GM23338 (cell line): ENCODE measurements around the gene CD93. TPM values are rescaled to one million over a fixed set of nuclear protein-coding genes. Genes with fewer than 3 reads are reported as not detected.

Experiments
- ATAC-seq: fragments of 200-7000 bp; cut with Tn5 transposase; 3 replicates; pipeline ENCODE4 v1.9.1; 2020
- DNase-seq: peaks from one replicate; pipeline ENCODE4 v3.0.0-alpha.2; 2015; ENCODE audit warnings: low spot score
- H2AFZ ChIP-seq: fragments of 200-600 bp; sonication (generic); 2 replicates; pipeline ENCODE4 v1.8.0; 2016; ENCODE audit warnings: antibody characterized with exemption, mild to moderate bottlenecking, moderate library complexity
- H3F3A ChIP-seq: fragments of 200-600 bp; sonication (generic); replicated peaks from 2 replicates; pipeline ENCODE4 v1.8.0; 2017; ENCODE audit warnings: antibody characterized with exemption, mixed run types, low read depth
- H3K27ac ChIP-seq: fragments of 200-600 bp; sonication (generic); 2 replicates; pipeline ENCODE4 v1.6.1; 2016; ENCODE audit warnings: low read depth
- H3K27me3 ChIP-seq: fragments of 200-600 bp; sonication (generic); 2 replicates; pipeline ENCODE4 v1.8.0; 2016; ENCODE audit warnings: mild to moderate bottlenecking, mixed run types, moderate library complexity; ENCODE audit not compliant: insufficient read depth
- H3K36me3 ChIP-seq: fragments of 200-600 bp; sonication (generic); 2 replicates; pipeline ENCODE4 v1.8.0; 2016; ENCODE audit warnings: mild to moderate bottlenecking; ENCODE audit not compliant: insufficient read depth
- H3K4me1 ChIP-seq: fragments of 200-600 bp; sonication (generic); 2 replicates; pipeline ENCODE4 v1.8.0; 2016; ENCODE audit warnings: mild to moderate bottlenecking, moderate library complexity; ENCODE audit not compliant: insufficient read depth
- H3K4me2 ChIP-seq: fragments of 200-600 bp; sonication (generic); 2 replicates; pipeline ENCODE4 v1.7.1; 2017; ENCODE audit warnings: mixed run types
- H3K4me3 ChIP-seq: fragments of 200-600 bp; sonication (generic); 2 replicates; pipeline ENCODE4 v1.6.1; 2016; ENCODE audit warnings: mixed run types
- H3K79me2 ChIP-seq: fragments of 200-600 bp; sonication (generic); replicated peaks from 2 replicates; pipeline ENCODE4 v1.8.0; 2017; ENCODE audit warnings: mild to moderate bottlenecking; ENCODE audit not compliant: insufficient read depth
- H3K9me2 ChIP-seq: fragments of 200-600 bp; sonication (generic); 2 replicates; pipeline ENCODE4 v1.8.0; 2017; ENCODE audit not compliant: insufficient read depth
- H4K20me1 ChIP-seq: fragments of 200-600 bp; sonication (generic); replicated peaks from 2 replicates; pipeline ENCODE4 v1.8.0; 2017; ENCODE audit warnings: mild to moderate bottlenecking; ENCODE audit not compliant: insufficient read depth
- H3K27ac Mint-ChIP-seq: 2 replicates; pipeline ENCODE4 v1.8.0; 2020; ENCODE audit warnings: inconsistent platforms, mild to moderate bottlenecking, moderate library complexity, mixed read lengths
- H3K27me3 Mint-ChIP-seq: 3 replicates; pipeline ENCODE4 v1.8.0; 2022; ENCODE audit warnings: low read depth, mild to moderate bottlenecking, moderate library complexity, mixed read lengths, inconsistent platforms; ENCODE audit not compliant: insufficient read depth, poor library complexity
- H3K36me3 Mint-ChIP-seq: 3 replicates; pipeline ENCODE4 v1.8.0; 2021; ENCODE audit warnings: low read depth, mild to moderate bottlenecking, inconsistent platforms, moderate library complexity, mixed read lengths
- H3K4me1 Mint-ChIP-seq: 3 replicates; pipeline ENCODE4 v1.8.0; 2020; ENCODE audit warnings: mild to moderate bottlenecking, inconsistent platforms, mixed read lengths
- H3K4me3 Mint-ChIP-seq: 3 replicates; pipeline ENCODE4 v1.8.0; 2021; ENCODE audit warnings: moderate library complexity, mild to moderate bottlenecking, inconsistent platforms, mixed read lengths
- H3K9me3 Mint-ChIP-seq: 3 replicates; pipeline ENCODE4 v1.8.0; 2020; ENCODE audit warnings: moderate library complexity, mild to moderate bottlenecking, inconsistent platforms, mixed read lengths
- CREB1 ChIP-seq: fragments of 250-450 bp; sonication (Bioruptor Pico); IDR thresholded peaks from 2 replicates; pipeline ENCODE4 v1.5.0; 2020; ENCODE audit warnings: low read depth, mild to moderate bottlenecking, moderate library complexity
- CTCF ChIP-seq, 2 experiments: fragments of 200-600 bp in 1 of 2; sonication (generic) in 1 of 2; conservative IDR thresholded peaks; 2 replicates each; pipeline versions ENCODE4 v1.5.1 to v1.6.1; 2016 to 2017; ENCODE audit warnings: antibody characterized with exemption in 2 of 2, low read depth in 2 of 2, mild to moderate bottlenecking in 2 of 2, moderate library complexity in 1 of 2
- ETS1 ChIP-seq: IDR thresholded peaks from 2 replicates; pipeline ENCODE4 v1.6.1; 2016; ENCODE audit warnings: antibody characterized with exemption
- EZH2 ChIP-seq: fragments of 200-600 bp; sonication (generic); IDR thresholded peaks from one replicate; pipeline ENCODE4 v1.8.0; 2017; ENCODE audit warnings: antibody characterized with exemption, mild to moderate bottlenecking, low read depth; ENCODE audit not compliant: unreplicated experiment
- EZH2phosphoT487 ChIP-seq: fragments of 200-600 bp; sonication (generic); IDR thresholded peaks from one replicate; pipeline ENCODE4 v1.8.1; 2018; ENCODE audit warnings: antibody characterized with exemption; ENCODE audit not compliant: unreplicated experiment
- JUNB ChIP-seq: IDR thresholded peaks from one replicate; pipeline ENCODE4 v1.6.1; 2016; ENCODE audit warnings: antibody characterized with exemption; ENCODE audit not compliant: unreplicated experiment
- NANOG ChIP-seq: IDR thresholded peaks from 2 replicates; pipeline ENCODE4 v1.6.1; 2016; ENCODE audit warnings: antibody characterized with exemption, borderline replicate concordance
- POLR2AphosphoS5 ChIP-seq: IDR thresholded peaks from 2 replicates; pipeline ENCODE4 v1.6.1; 2016; ENCODE audit warnings: antibody characterized with exemption, low read depth
- REST ChIP-seq: IDR thresholded peaks from one replicate; pipeline ENCODE4 v1.6.1; 2018; ENCODE audit warnings: antibody characterized with exemption; ENCODE audit not compliant: unreplicated experiment
- STAT1 ChIP-seq: IDR thresholded peaks from one replicate; pipeline ENCODE4 v1.6.1; 2016; ENCODE audit warnings: antibody characterized with exemption; ENCODE audit not compliant: unreplicated experiment
- ZNF114 ChIP-seq: fragments of 250-450 bp; sonication (Bioruptor Pico); IDR thresholded peaks from 2 replicates; pipeline ENCODE4 v1.5.0; 2020; ENCODE audit warnings: mild to moderate bottlenecking, moderate library complexity
- ZNF331 ChIP-seq: fragments of 250-450 bp; sonication (Bioruptor Pico); IDR thresholded peaks from 2 replicates; pipeline ENCODE4 v1.5.0; 2020; ENCODE audit warnings: low read depth, mild to moderate bottlenecking, moderate library complexity
- ZNF462 ChIP-seq: fragments of 250-450 bp; sonication (Bioruptor Pico); IDR thresholded peaks from 2 replicates; pipeline ENCODE4 v1.5.0; 2020; ENCODE audit warnings: mild to moderate bottlenecking, moderate library complexity
- polyA plus RNA-seq: library from polyadenylated mRNA; unstranded; fragments of >200 nt; fragmentation: Nextera tagmentation; extraction: Ambion mirVana; gene quantifications from 2 replicates; pipeline ENCODE4 v1.2.1, GENCODE V29; 2016
- total RNA-seq: library from RNA; depleted of rRNA; stranded (reverse); fragments of >200 nt; shearing (Covaris generic); gene quantifications from 2 replicates; pipeline ENCODE4 v1.2.3, GENCODE V29; 2014

Gene CD93
- total and polyA plus RNA-seq, 2 experiments from 2014 or later, result 0.03 TPM; not detected in 1

GRCh38 chr20:23092861-23093495, 6.9 kb upstream of the CD93 start:
- no peaks in the 10 kb centered on the region for H3K79me2 ChIP-seq
- TF ChIP-seq STAT1 (no peak), ETS1 (no peak), JUNB (no peak), EZH2 (no peak), ZNF331 (CRISPR knock-in tag) (no peak), EZH2phosphoT487 (no peak), REST (no peak), ZNF462 (CRISPR knock-in tag) (no peak), ZNF114 (CRISPR knock-in tag) (no peak), CTCF (conservative IDR thresholded peaks at IDR 0.05; ENCODE audit: low read depth in 2 of 2) (no peak), POLR2AphosphoS5 (no peak), NANOG (no peak), CREB1 (no peak)
- H3K36me3 ChIP-seq, result no peaks in the 10 kb centered on the region
- H3K4me2 ChIP-seq, result no peak overlapping the region
- Mint-ChIP-seq H3K27ac (no peak overlapping the region), H3K27me3 (no peaks in the 10 kb centered on the region), H3K9me3 (no peaks in the 10 kb centered on the region), H3K4me3 (no peak overlapping the region), H3K4me1 (peaks cover 19% of the 10 kb centered on the region), H3K36me3 (no peaks in the 10 kb centered on the region)
- no peaks in the 10 kb centered on the region for H3K27me3 ChIP-seq
- H4K20me1 ChIP-seq, result no peaks in the 10 kb centered on the region
- no peak overlapping the region for H3K27ac ChIP-seq
- no peak overlapping the region for H3K4me3 ChIP-seq
- no peak overlapping the region for H2AFZ ChIP-seq
- no peaks in the 10 kb centered on the region for H3K9me2 ChIP-seq
- ATAC-seq (no peak), DNase-seq (no peak)
- H3K4me1 ChIP-seq, result no peaks in the 10 kb centered on the region
- no peaks in the 10 kb centered on the region for H3F3A ChIP-seq
